ENCODE measurements around the gene ADAMTS16.
"Not testable (repeated sequence)": the region's sequence is repeated elsewhere in the genome, so short reads cannot be mapped to it uniquely, and the experiment has no call there.

Gene ADAMTS16

DNA sequence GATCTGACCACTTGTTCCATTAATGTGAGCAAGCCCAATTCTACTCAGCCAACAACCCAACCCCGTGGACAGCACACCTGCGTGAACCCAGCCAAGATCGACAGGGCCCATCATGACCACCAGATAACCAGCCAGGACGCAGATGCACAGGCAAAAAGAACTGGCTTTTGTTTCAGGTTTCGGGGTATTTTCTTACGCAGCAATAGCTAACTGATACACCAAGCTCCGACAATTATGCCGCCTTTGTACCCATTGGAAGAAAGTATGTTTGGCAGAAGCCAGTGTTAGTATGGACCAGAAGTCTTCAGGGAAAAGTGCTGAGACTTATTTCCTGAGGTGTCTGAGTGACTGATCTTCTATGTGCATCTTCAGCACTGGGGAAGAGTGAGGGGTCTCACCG is 6.0 kb upstream of the ADAMTS16 start:
- no peak for DNase-seq (ENCODE audit: low read depth)
- TF ChIP-seq, protein P1, sequence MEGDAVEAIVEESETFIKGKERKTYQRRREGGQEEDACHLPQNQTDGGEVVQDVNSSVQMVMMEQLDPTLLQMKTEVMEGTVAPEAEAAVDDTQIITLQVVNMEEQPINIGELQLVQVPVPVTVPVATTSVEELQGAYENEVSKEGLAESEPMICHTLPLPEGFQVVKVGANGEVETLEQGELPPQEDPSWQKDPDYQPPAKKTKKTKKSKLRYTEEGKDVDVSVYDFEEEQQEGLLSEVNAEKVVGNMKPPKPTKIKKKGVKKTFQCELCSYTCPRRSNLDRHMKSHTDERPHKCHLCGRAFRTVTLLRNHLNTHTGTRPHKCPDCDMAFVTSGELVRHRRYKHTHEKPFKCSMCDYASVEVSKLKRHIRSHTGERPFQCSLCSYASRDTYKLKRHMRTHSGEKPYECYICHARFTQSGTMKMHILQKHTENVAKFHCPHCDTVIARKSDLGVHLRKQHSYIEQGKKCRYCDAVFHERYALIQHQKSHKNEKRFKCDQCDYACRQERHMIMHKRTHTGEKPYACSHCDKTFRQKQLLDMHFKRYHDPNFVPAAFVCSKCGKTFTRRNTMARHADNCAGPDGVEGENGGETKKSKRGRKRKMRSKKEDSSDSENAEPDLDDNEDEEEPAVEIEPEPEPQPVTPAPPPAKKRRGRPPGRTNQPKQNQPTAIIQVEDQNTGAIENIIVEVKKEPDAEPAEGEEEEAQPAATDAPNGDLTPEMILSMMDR (IDR thresholded peaks at IDR 0.05; ENCODE audit: insufficient read depth, low read depth, low read length, missing control alignments) = no peak
- no peak overlapping the region for H3K4me3 ChIP-seq (ENCODE audit: low read length)

DNA sequence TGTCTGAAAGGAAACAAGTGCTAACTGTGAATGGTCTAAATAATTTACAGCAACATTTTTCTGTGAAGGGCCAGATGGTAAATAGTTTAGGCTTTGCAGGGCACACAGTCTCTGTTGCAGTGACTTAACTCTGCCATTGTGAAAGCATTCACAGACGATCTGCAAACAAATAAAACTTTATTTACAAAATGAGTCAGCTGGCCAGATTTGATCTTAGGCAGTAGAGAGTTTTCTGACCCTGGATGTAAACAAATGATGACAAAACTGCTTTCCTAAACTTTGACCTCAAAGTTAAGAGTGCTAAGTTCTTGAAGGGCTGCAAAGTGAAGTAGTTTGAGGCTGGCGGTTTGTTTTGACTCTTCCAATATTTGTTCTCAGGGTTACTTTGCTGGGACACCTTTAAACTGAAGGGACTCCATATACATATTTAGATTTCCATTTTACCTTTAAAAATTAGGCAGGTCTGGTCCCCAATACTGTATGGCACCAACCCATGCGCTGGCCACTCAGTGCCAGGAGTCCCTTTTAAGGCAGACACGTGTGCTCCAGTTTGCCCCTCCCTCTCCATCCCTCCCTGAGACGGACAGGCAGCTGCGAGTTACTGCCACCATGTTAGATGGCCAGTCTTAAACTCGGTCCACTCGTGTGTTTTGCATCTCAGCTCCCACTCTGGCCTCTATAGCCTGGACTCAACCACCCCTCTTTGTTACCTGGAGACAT is 4.0 kb upstream of the ADAMTS16 start:
- TF ChIP-seq, protein P1 (IDR thresholded peaks at IDR 0.05; ENCODE audit: insufficient read depth, low read depth, low read length, missing control alignments) = no peak
- no peak for DNase-seq (ENCODE audit: low read depth)
- H3K4me3 ChIP-seq (ENCODE audit: low read length) = no peak overlapping the region

DNA sequence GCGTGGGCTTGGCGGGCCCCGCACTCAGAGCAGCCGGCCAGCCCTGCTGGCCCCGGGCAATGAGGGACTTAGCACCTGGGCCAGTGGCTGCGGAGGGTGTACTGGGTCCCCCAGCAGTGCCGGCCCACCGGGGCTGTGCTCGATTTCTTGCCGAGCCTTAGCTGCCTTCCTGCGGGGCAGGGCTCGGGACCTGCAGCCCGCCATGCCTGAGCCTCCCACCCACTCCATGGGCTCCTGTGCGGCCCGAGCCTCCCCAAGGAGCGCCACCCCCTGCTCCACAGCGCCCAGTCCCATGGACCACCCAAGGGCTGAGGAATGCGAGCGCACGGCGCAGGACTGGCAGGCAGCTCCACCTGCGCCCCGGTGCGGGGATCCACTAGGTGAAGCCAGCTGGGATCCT is 2.3 kb upstream of the ADAMTS16 start:
- DNase-seq (ENCODE audit: low read depth); H3K4me3 ChIP-seq (ENCODE audit: low read length): not testable (repeated sequence)

DNA sequence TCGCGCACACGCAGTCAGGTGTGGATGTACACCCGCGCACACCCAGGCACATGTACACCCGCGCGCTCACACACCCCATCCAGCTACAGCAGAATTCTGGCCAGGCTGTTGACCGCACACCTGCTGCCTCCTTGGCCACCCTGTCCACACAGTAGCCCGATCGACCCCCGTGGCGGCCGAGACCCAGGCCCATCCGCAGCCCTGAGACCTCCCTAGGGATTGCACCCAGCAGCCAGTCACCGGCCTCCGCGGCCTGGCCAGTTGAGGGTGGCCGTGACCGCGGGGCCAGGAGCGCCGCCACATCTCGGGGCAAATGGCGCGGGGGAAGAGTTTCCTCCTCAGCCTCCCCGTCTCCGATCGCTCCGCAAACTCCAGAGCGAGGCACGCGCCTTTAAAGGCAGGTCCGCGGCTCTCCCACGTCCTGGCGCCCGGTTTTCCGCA is 774 bp upstream of the ADAMTS16 start:
- H3K4me3 ChIP-seq (ENCODE audit: low read length) = no peak overlapping the region

DNA sequence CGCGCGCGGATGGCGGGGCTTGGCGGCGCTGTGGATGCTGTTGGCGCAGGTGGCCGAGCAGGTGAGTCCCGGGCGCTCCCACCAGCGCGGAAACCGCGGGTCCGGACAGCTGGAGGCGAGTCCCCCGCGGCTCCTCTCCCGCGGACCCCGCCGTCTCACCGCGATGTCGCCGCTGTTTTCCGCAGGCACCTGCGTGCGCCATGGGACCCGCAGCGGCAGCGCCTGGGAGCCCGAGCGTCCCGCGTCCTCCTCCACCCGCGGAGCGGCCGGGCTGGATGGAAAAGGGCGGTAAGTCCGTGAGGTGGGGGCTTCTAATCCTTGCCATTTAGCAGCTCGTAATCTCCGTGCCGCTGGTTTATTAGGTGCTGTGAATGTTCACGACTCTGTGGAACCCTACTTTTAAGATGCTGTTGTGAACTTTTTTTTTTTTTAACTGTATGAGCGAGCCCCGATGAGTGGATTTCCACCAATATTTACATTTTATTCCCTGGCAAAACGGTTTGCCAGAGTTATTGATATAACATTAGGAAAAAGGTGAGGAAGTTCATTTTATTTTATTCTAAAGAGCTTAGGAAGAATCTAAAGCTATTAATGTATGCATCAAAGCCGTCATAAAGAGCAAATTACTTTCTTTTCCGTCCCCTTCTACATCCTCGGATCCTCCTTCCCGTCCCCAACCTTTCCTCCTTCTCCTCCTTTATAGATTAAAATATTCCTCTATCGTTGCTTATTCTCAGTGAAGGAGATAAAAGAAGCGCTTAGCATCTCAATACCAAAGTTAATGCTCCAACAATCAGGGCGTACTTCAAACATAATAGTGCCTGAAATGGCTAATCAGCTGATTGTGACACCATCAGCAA is 579 bp downstream of the ADAMTS16 start:
- DNase-seq (ENCODE audit: low read depth) = no peak
- TF ChIP-seq, protein P1 (IDR thresholded peaks at IDR 0.05; ENCODE audit: insufficient read depth, low read depth, low read length, missing control alignments) = no peak
- H3K4me3 ChIP-seq (ENCODE audit: low read length) = no peak overlapping the region

More for the DNA sequence above, 774 bp upstream of the ADAMTS16 start:
- no peak for DNase-seq (ENCODE audit: low read depth)
- TF ChIP-seq, protein P1 (IDR thresholded peaks at IDR 0.05; ENCODE audit: insufficient read depth, low read depth, low read length, missing control alignments) = no peak

DNA sequence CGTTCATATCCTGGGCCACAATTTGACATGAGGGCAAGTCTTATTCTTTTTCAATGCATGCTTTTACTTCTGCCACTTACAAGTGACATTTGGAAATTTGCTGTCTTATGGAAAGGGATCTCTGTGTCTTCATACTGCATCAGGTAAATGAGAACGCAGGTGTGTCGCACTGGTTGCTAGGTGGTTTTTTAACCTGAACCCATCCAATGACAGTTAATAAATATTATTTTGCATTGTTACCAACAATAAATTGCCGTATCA is 1.1 kb downstream of the ADAMTS16 start:
- H3K4me3 ChIP-seq (ENCODE audit: low read length) = no peak overlapping the region
- no peak for DNase-seq (ENCODE audit: low read depth)

More for the DNA sequence above, 1.1 kb downstream of the ADAMTS16 start:
- TF ChIP-seq, protein P1 (IDR thresholded peaks at IDR 0.05; ENCODE audit: insufficient read depth, low read depth, low read length, missing control alignments) = no peak
